ENCODE measurements around the gene CFD. TPM values are rescaled to one million over a fixed set of nuclear protein-coding genes. Genes with fewer than 3 reads are reported as not detected.

Gene CFD
- polyA plus RNA-seq, 1 donor = 1.4 TPM

GRCh38 chr19:906480-906879 lies 47.0 kb downstream of the CFD start:
- no peak for DNase-seq (ENCODE audit: low read depth)

GRCh38 chr19:907183-907853 lies 47.9 kb downstream of the CFD start:
- no peak for DNase-seq (ENCODE audit: low read depth)

GRCh38 chr19:911197-912033 lies 52.0 kb downstream of the CFD start:
- no peak for DNase-seq (ENCODE audit: low read depth)

- no peak for DNase-seq (ENCODE audit: low read depth)
These were observed 53.0 kb downstream of the CFD start for GRCh38 chr19:912181-913079.

Other genes starting within 250 kb of the CFD start
- 36.1 TPM for gene POLRMT, start 226.1 kb upstream of the CFD start, polyA plus RNA-seq (ENCODE audit: insufficient read length)
- 0.20 TPM for gene FGF22, start 219.8 kb upstream of the CFD start, polyA plus RNA-seq (ENCODE audit: insufficient read length)
- 27.6 TPM for gene RNF126, start 196.4 kb upstream of the CFD start, polyA plus RNA-seq (ENCODE audit: insufficient read length)
- gene FSTL3, start 183.3 kb upstream of the CFD start, polyA plus RNA-seq (ENCODE audit: insufficient read length) = 17.8 TPM
- gene PRSS57, start 164.2 kb upstream of the CFD start, polyA plus RNA-seq (ENCODE audit: insufficient read length) = 0.44 TPM
- gene PALM, start 150.7 kb upstream of the CFD start, polyA plus RNA-seq (ENCODE audit: insufficient read length) = 36.5 TPM
- gene MISP, start 108.6 kb upstream of the CFD start, polyA plus RNA-seq (ENCODE audit: insufficient read length) = 0.19 TPM
- gene PTBP1, start 62.2 kb upstream of the CFD start, polyA plus RNA-seq (ENCODE audit: insufficient read length) = 101 TPM
- 0.52 TPM for gene PLPPR3, start 37.7 kb upstream of the CFD start, polyA plus RNA-seq (ENCODE audit: insufficient read length)
- 1.7 TPM for gene AZU1, start 31.8 kb upstream of the CFD start, polyA plus RNA-seq (ENCODE audit: insufficient read length)
- 2.6 TPM for gene PRTN3, start 18.7 kb upstream of the CFD start, polyA plus RNA-seq (ENCODE audit: insufficient read length)
- 0.40 TPM for gene ELANE, start 7.4 kb upstream of the CFD start, polyA plus RNA-seq (ENCODE audit: insufficient read length)
- 33.7 TPM for gene MED16, start 33.5 kb downstream of the CFD start, polyA plus RNA-seq (ENCODE audit: insufficient read length)
- gene RNU6-9, start 33.8 kb downstream of the CFD start, polyA plus RNA-seq (ENCODE audit: insufficient read length) = not detected
- 27.5 TPM for gene R3HDM4, start 53.6 kb downstream of the CFD start, polyA plus RNA-seq (ENCODE audit: insufficient read length)
- gene KISS1R, start 57.7 kb downstream of the CFD start, polyA plus RNA-seq (ENCODE audit: insufficient read length) = not detected
- 11.4 TPM for gene ARID3A, start 66.4 kb downstream of the CFD start, polyA plus RNA-seq (ENCODE audit: insufficient read length)
- 23.5 TPM for gene WDR18, start 124.7 kb downstream of the CFD start, polyA plus RNA-seq (ENCODE audit: insufficient read length)
- 0.13 TPM for gene GRIN3B, start 140.8 kb downstream of the CFD start, polyA plus RNA-seq (ENCODE audit: insufficient read length)
- gene TMEM259, start 161.5 kb downstream of the CFD start, polyA plus RNA-seq (ENCODE audit: insufficient read length) = 75.5 TPM
- gene RNU6-2, start 161.9 kb downstream of the CFD start, polyA plus RNA-seq (ENCODE audit: insufficient read length) = not detected
- gene CNN2, start 166.9 kb downstream of the CFD start, polyA plus RNA-seq (ENCODE audit: insufficient read length) = 45.2 TPM
- gene ABCA7, start 180.4 kb downstream of the CFD start, polyA plus RNA-seq (ENCODE audit: insufficient read length) = 20.6 TPM
- 8.4 TPM for gene ARHGAP45, start 207.5 kb downstream of the CFD start, polyA plus RNA-seq (ENCODE audit: insufficient read length)
- gene POLR2E, start 235.7 kb downstream of the CFD start, polyA plus RNA-seq (ENCODE audit: insufficient read length) = 109 TPM
- gene GPX4, start 244.3 kb downstream of the CFD start, polyA plus RNA-seq (ENCODE audit: insufficient read length) = 137 TPM

Data from forelimb muscle (tissue), 1 donor.